Sigmoid colon (tissue), 4 donors: ENCODE data around the gene HMG20A.

Source experiments
- EP300 ChIP-seq, 4 donors: sonication (generic); formaldehyde crosslinking; IDR thresholded peaks; one replicate each; pipeline ENCODE4 v1.6.1; 2017; ENCODE audit warnings: antibody characterized with exemption in 4 of 4
- POLR2AphosphoS5 ChIP-seq, 4 donors: sonication (generic); formaldehyde crosslinking; IDR thresholded peaks; one replicate each; pipeline ENCODE4 v1.6.1; 2017; ENCODE audit warnings: antibody characterized with exemption in 4 of 4
- TF ChIP-seq, protein P1 (sequence below), 4 experiments: fragments of 450-650 bp in 3 of 4; fragments of 200-600 bp in 1 of 4; IDR thresholded peaks; one replicate each; pipeline ENCODE4 v1.5.1; 2016 to 2019; ENCODE audit warnings: antibody characterized with exemption in 4 of 4, mild to moderate bottlenecking in 3 of 4, moderate library complexity in 2 of 4

DNA sequence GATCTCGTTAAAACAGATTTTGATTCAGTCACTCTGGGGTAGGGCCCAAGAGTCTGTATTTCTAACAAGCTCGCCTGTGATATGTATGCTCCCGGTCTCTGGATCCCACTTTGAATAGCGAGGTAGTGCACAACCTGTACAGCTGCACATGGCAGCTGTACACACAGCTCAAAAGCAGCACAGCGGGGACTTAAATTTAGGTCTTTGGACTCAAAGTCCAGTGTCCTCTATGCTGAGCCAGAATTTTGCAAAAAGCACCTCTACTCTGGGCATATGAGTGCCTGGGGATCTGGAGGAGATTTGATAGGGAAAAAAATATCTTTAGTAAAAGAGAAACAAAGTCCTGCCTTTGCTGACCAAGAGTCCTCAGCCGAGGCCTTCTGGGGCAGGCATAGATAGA is 83.1 kb downstream of the HMG20A start:
- TF ChIP-seq, protein P1, sequence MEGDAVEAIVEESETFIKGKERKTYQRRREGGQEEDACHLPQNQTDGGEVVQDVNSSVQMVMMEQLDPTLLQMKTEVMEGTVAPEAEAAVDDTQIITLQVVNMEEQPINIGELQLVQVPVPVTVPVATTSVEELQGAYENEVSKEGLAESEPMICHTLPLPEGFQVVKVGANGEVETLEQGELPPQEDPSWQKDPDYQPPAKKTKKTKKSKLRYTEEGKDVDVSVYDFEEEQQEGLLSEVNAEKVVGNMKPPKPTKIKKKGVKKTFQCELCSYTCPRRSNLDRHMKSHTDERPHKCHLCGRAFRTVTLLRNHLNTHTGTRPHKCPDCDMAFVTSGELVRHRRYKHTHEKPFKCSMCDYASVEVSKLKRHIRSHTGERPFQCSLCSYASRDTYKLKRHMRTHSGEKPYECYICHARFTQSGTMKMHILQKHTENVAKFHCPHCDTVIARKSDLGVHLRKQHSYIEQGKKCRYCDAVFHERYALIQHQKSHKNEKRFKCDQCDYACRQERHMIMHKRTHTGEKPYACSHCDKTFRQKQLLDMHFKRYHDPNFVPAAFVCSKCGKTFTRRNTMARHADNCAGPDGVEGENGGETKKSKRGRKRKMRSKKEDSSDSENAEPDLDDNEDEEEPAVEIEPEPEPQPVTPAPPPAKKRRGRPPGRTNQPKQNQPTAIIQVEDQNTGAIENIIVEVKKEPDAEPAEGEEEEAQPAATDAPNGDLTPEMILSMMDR (IDR thresholded peaks at IDR 0.05), result no peak
- no peak for TF ChIP-seq POLR2AphosphoS5 (IDR thresholded peaks at IDR 0.05)
- TF ChIP-seq EP300 (IDR thresholded peaks at IDR 0.05), result no peak
